ENCODE results near the gene STRIP2. TPM values are rescaled to one million over a fixed set of nuclear protein-coding genes. Genes with fewer than 3 reads are reported as not detected.
"Not testable (repeated sequence)": the region's sequence is repeated elsewhere in the genome, so short reads cannot be mapped to it uniquely, and the experiment has no call there.

STRIP2 gene
- total RNA-seq, 1 donor from 2014 or later = 38.1 TPM

- intact Hi-C loops (cut with micrococcal nuclease) = no loop called here
These were observed 89.7 kb downstream of the STRIP2 start for GRCh38 chr7:129523924-129524323.

GRCh38 chr7:129524405-129524804, 90.2 kb downstream of the STRIP2 start:
- intact Hi-C loops (cut with micrococcal nuclease) = not testable (repeated sequence)

- intact Hi-C loops (cut with micrococcal nuclease) = no loop called here
These were observed 91.1 kb downstream of the STRIP2 start for GRCh38 chr7:129525225-129525862.

GRCh38 chr7:129529643-129530042, 95.4 kb downstream of the STRIP2 start:
- intact Hi-C loops (cut with micrococcal nuclease) = loop anchor here (2.0 to 5.0 kb wide), 2 partner anchors 37 to 81 kb away; partner anchors contain the start of gene NRF1

- intact Hi-C loops (cut with micrococcal nuclease) = loop anchor here (1.0 to 5.0 kb wide), 3 partner anchors 29 to 80 kb away; partner anchors contain the start of genes NRF1 and SMKR1
These were observed 96.7 kb downstream of the STRIP2 start for GRCh38 chr7:129530795-129531391.

GRCh38 chr7:129531721-129532120, 97.5 kb downstream of the STRIP2 start:
- intact Hi-C loops (cut with micrococcal nuclease) = loop anchor here (1.0 to 5.0 kb wide), 3 partner anchors 29 to 79 kb away; partner anchors contain the start of genes NRF1 and SMKR1

GRCh38 chr7:129532375-129532774, 98.1 kb downstream of the STRIP2 start:
- intact Hi-C loops (cut with micrococcal nuclease) = loop anchor here (5.0 kb wide), 1 partner anchor 40 kb away; no protein-coding TSS in a partner anchor

GRCh38 chr7:129534558-129535274, 100.5 kb downstream of the STRIP2 start:
- intact Hi-C loops (cut with micrococcal nuclease) = loop anchor here (5.0 kb wide), 1 partner anchor 42 kb away; no protein-coding TSS in a partner anchor

- intact Hi-C loops (cut with micrococcal nuclease) = no loop called here
These were observed 101.7 kb downstream of the STRIP2 start for GRCh38 chr7:129535896-129536295.

GRCh38 chr7:129536323-129536722, 102.1 kb downstream of the STRIP2 start:
- intact Hi-C loops (cut with micrococcal nuclease) = no loop called here

Other genes starting within 250 kb of the STRIP2 start
- 0.05 TPM in 1 of 2 replicates, not detected in the other for gene SMO, start 245.8 kb upstream of the STRIP2 start, total RNA-seq
- 26.0 and 26.6 TPM in 2 replicates for gene AHCYL2, start 209.4 kb upstream of the STRIP2 start, total RNA-seq
- 1.1 and 1.7 TPM in 2 replicates for gene SMKR1, start 68.1 kb downstream of the STRIP2 start, total RNA-seq
- 25.2 and 28.1 TPM in 2 replicates for gene NRF1, start 177.3 kb downstream of the STRIP2 start, total RNA-seq